Kidney glomerular epithelial cell (primary cell): ENCODE measurements around the gene VAV3.
A peak's percentile ranks its signal among the peaks of the same experiment; 100 is the strongest.

Experiments
- DNase-seq: peaks from one replicate; lab custom pipeline; 2025; lab: John Stamatoyannopoulos, UW

Gene VAV3

GRCh38 chr1:107840725-107841124, 124.3 kb downstream of the VAV3 start:
- no peak for DNase-seq

- no peak for DNase-seq
Measured at GRCh38 chr1:107838056-107838455, 126.9 kb downstream of the VAV3 start.

- no peak for DNase-seq
Measured at GRCh38 chr1:107835151-107835670, 129.8 kb downstream of the VAV3 start.

GRCh38 chr1:107833061-107833460, 131.9 kb downstream of the VAV3 start:
- DNase-seq, result no peak

- DNase-seq, result no peak
Measured at GRCh38 chr1:107831921-107832320, 133.1 kb downstream of the VAV3 start.

GRCh38 chr1:107830526-107830925, 134.5 kb downstream of the VAV3 start:
- DNase-seq, result no peak

GRCh38 chr1:107830075-107830474, 134.9 kb downstream of the VAV3 start:
- DNase-seq, result no peak

- no peak for DNase-seq
Measured at GRCh38 chr1:107829036-107829770, 135.8 kb downstream of the VAV3 start.

- no peak for DNase-seq
Measured at GRCh38 chr1:107824946-107825345, 140.0 kb downstream of the VAV3 start.

- no peak for DNase-seq
Measured at GRCh38 chr1:107821340-107821739, 143.6 kb downstream of the VAV3 start.

- DNase-seq, result peak; percentile 26
Measured at GRCh38 chr1:107820801-107821200, 144.2 kb downstream of the VAV3 start.

- no peak for DNase-seq
Measured at GRCh38 chr1:107817935-107818334, 147.0 kb downstream of the VAV3 start.

GRCh38 chr1:107817206-107817605, 147.8 kb downstream of the VAV3 start:
- DNase-seq, result no peak

GRCh38 chr1:107810291-107810951, 154.6 kb downstream of the VAV3 start:
- DNase-seq, result no peak

- DNase-seq, result no peak
Measured at GRCh38 chr1:107807855-107808254, 157.1 kb downstream of the VAV3 start.

GRCh38 chr1:107807405-107807804, 157.6 kb downstream of the VAV3 start:
- DNase-seq, result no peak

- no peak for DNase-seq
Measured at GRCh38 chr1:107806902-107807301, 158.1 kb downstream of the VAV3 start.

GRCh38 chr1:107804741-107805140, 160.2 kb downstream of the VAV3 start:
- DNase-seq, result no peak

GRCh38 chr1:107804134-107804533, 160.8 kb downstream of the VAV3 start:
- no peak for DNase-seq

- DNase-seq, result no peak
Measured at GRCh38 chr1:107803579-107803978, 161.4 kb downstream of the VAV3 start.

- DNase-seq, result no peak
Measured at GRCh38 chr1:107802654-107803053, 162.3 kb downstream of the VAV3 start.

- no peak for DNase-seq
Measured at GRCh38 chr1:107795994-107796393, 169.0 kb downstream of the VAV3 start.

GRCh38 chr1:107795441-107795840, 169.5 kb downstream of the VAV3 start:
- DNase-seq, result no peak
